ENCODE measurements around the gene BCL11B.

BCL11B gene

GRCh38 chr14:99119554-99120525 lies 152.2 kb downstream of the BCL11B start:
- no peak for DNase-seq (ENCODE audit: low read depth)

Data from activated T-helper 1 cell treated with Interleukin-2 at 50 U/mL for 16 hours (primary cell).